22Rv1 (cell line): ENCODE measurements around the gene SULT4A1.

ENCODE experiments used
- H3K27ac ChIP-seq: fragments of 450-650 bp; 2 replicates; pipeline ENCODE4 v1.5.1; 2017
- CTCF ChIP-seq: fragments of 450-650 bp; IDR thresholded peaks from 2 replicates; pipeline ENCODE4 v1.5.1; 2017; ENCODE audit warnings: mild to moderate bottlenecking
- ZFX ChIP-seq: fragments of 450-650 bp; IDR thresholded peaks from 2 replicates; pipeline ENCODE4 v1.6.1; 2017; ENCODE audit warnings: antibody characterized with exemption, borderline replicate concordance

Gene SULT4A1

GRCh38 chr22:43829904-43830851 lies 32.1 kb downstream of the SULT4A1 start:
- H3K27ac ChIP-seq, result no peak overlapping the region
- TF ChIP-seq ZFX (no peak), CTCF (no peak)

GRCh38 chr22:43828998-43829782 lies 33.1 kb downstream of the SULT4A1 start:
- H3K27ac ChIP-seq, result no peak overlapping the region
- TF ChIP-seq ZFX (no peak), CTCF (no peak)

- TF ChIP-seq CTCF, result no peak
- no peak for TF ChIP-seq ZFX
- H3K27ac ChIP-seq, result no peak overlapping the region
These were observed 33.7 kb downstream of the SULT4A1 start for GRCh38 chr22:43828725-43828997.

GRCh38 chr22:43827926-43828724 lies 34.2 kb downstream of the SULT4A1 start:
- TF ChIP-seq ZFX, result no peak
- no peak for TF ChIP-seq CTCF
- no peak overlapping the region for H3K27ac ChIP-seq

GRCh38 chr22:43827003-43827735 lies 35.1 kb downstream of the SULT4A1 start:
- H3K27ac ChIP-seq, result no peak overlapping the region
- TF ChIP-seq CTCF (no peak), ZFX (no peak)

- H3K27ac ChIP-seq, result no peak overlapping the region
- TF ChIP-seq ZFX (no peak), CTCF (peak; percentile 85)
These were observed 35.9 kb downstream of the SULT4A1 start for GRCh38 chr22:43826142-43827002.
